ENCODE data around the gene FSTL1. TPM values are rescaled to one million over a fixed set of nuclear protein-coding genes. Genes with fewer than 3 reads are reported as not detected.

Gene FSTL1
- total and polyA plus RNA-seq, 2 donors (not counting 1 experiment from before 2014, with no cell fraction given), result 0.15 TPM; not detected in 1

- 92% methylated on average over 3 of the region's 3 CpGs for WGBS (ENCODE audit: insufficient coverage)
- Mint-ChIP-seq H3K4me1 (no peaks in the 10 kb centered on the region), H3K27me3 (peaks cover 33% of the 10 kb centered on the region), H3K27ac (no peak overlapping the region), H3K4me3 (no peak overlapping the region), H3K9me3 (ENCODE audit: insufficient read depth) (no peaks in the 10 kb centered on the region)
- ATAC-seq (ENCODE audit: low read depth) (no peak), DNase-seq (no peak)
- Histone ChIP-seq H3K4me1 (ENCODE audit: control insufficient read depth in 2 of 2, insufficient read depth in 2 of 2, low read length in 2 of 2) (no peaks in the 10 kb centered on the region), H3K9ac (ENCODE audit: low read length) (no peak overlapping the region), H2AFZ (ENCODE audit: insufficient read depth, low read depth, low read length, poor library complexity, severe bottlenecking) (no peak overlapping the region), H3K36me3 (replicated peaks in 1 of 2; ENCODE audit: control extremely low read depth in 1 of 2, control insufficient read depth in 1 of 2, extremely low read depth in 1 of 2, insufficient read depth in 2 of 2, low read length in 1 of 2) (no peaks in the 10 kb centered on the region), H3K4me3 (ENCODE audit: control extremely low read depth in 1 of 5, extremely low read depth in 1 of 5, insufficient read depth in 1 of 5, low read depth in 2 of 5, low read length in 4 of 5) (no peak overlapping the region), H4K20me1 (ENCODE audit: control insufficient read depth, insufficient read depth, low read length, poor library complexity, severe bottlenecking) (no peaks in the 10 kb centered on the region), H3K4me2 (replicated peaks; ENCODE audit: low read depth, low read length, poor library complexity, severe bottlenecking) (no peak overlapping the region), H3K27ac (ENCODE audit: low read length in 2 of 2) (no peak overlapping the region), H3K9me3 (ENCODE audit: control extremely low read depth in 1 of 3, control insufficient read depth in 2 of 3, insufficient read depth in 1 of 3, low read length in 2 of 3) (no peaks in the 10 kb centered on the region), H3K27me3 (replicated peaks in 1 of 4; ENCODE audit: control extremely low read depth in 1 of 4, control insufficient read depth in 3 of 4, insufficient read depth in 4 of 4, low read length in 3 of 4) (peaks cover 0 to 6% (median 2%) of the 10 kb centered on the region in 4 experiments), H3K79me2 (ENCODE audit: control insufficient read depth, insufficient read depth, low read length) (no peaks in the 10 kb centered on the region)
- ChIA-PET CTCF (no interaction called here), POLR2A (no interaction called here)
- TF ChIP-seq EZH2 (IDR thresholded peaks at IDR 0.05; ENCODE audit: borderline replicate concordance, insufficient read depth, low read depth, low read length, poor library complexity, severe bottlenecking) (no peak), CTCF (IDR thresholded peaks at IDR 0.05) (no peak)
- intact Hi-C loops (cut with micrococcal nuclease), result no loop called here
Measured at GRCh38 chr3:120487191-120487650, 36.4 kb upstream of the FSTL1 start.

- Histone ChIP-seq H3K79me2 (ENCODE audit: control insufficient read depth, insufficient read depth, low read length) (no peaks in the 10 kb centered on the region), H3K27me3 (replicated peaks in 1 of 4; ENCODE audit: control extremely low read depth in 1 of 4, control insufficient read depth in 3 of 4, insufficient read depth in 4 of 4, low read length in 3 of 4) (no peaks in the 10 kb centered on the region), H3K27ac (ENCODE audit: low read length in 2 of 2) (no peak overlapping the region), H3K9ac (ENCODE audit: low read length) (no peak overlapping the region), H4K20me1 (ENCODE audit: control insufficient read depth, insufficient read depth, low read length, poor library complexity, severe bottlenecking) (no peaks in the 10 kb centered on the region), H3K4me1 (ENCODE audit: control insufficient read depth in 2 of 2, insufficient read depth in 2 of 2, low read length in 2 of 2) (no peaks in the 10 kb centered on the region), H3K4me2 (replicated peaks; ENCODE audit: low read depth, low read length, poor library complexity, severe bottlenecking) (no peak overlapping the region), H3K4me3 (ENCODE audit: control extremely low read depth in 1 of 5, extremely low read depth in 1 of 5, insufficient read depth in 1 of 5, low read depth in 2 of 5, low read length in 4 of 5) (no peak overlapping the region), H3K36me3 (replicated peaks in 1 of 2; ENCODE audit: control extremely low read depth in 1 of 2, control insufficient read depth in 1 of 2, extremely low read depth in 1 of 2, insufficient read depth in 2 of 2, low read length in 1 of 2) (no peaks in the 10 kb centered on the region), H2AFZ (ENCODE audit: insufficient read depth, low read depth, low read length, poor library complexity, severe bottlenecking) (no peak overlapping the region), H3K9me3 (ENCODE audit: control extremely low read depth in 1 of 3, control insufficient read depth in 2 of 3, insufficient read depth in 1 of 3, low read length in 2 of 3) (no peaks in the 10 kb centered on the region)
- no peak overlapping the region for H3K4me3 Mint-ChIP-seq
- DNase-seq (no peak), ATAC-seq (ENCODE audit: low read depth) (no peak)
- ChIA-PET POLR2A (no interaction called here), CTCF (no interaction called here)
- no peak overlapping the region for H3K27ac Mint-ChIP-seq
- H3K9me3 Mint-ChIP-seq (ENCODE audit: insufficient read depth), result no peaks in the 10 kb centered on the region
- TF ChIP-seq CTCF (IDR thresholded peaks at IDR 0.05) (no peak), EZH2 (IDR thresholded peaks at IDR 0.05; ENCODE audit: borderline replicate concordance, insufficient read depth, low read depth, low read length, poor library complexity, severe bottlenecking) (no peak)
- WGBS (ENCODE audit: insufficient coverage), result 92% methylated on average over 2 of the region's 2 CpGs
- H3K27me3 Mint-ChIP-seq, result peaks cover 20% of the 10 kb centered on the region
- H3K4me1 Mint-ChIP-seq, result no peaks in the 10 kb centered on the region
- intact Hi-C loops (cut with micrococcal nuclease), result no loop called here
Measured at GRCh38 chr3:120481081-120481480, 30.3 kb upstream of the FSTL1 start.

Measured in B cell (primary cell).